ENCODE data around the gene CDYL2.

GRCh38 chr16:80804526-80805383, at the start of gene CDYL2:
- TF ChIP-seq CTCF (IDR thresholded peaks at IDR 0.05; ENCODE audit: insufficient read depth, low read depth, low read length) (no peak), EZH2 (IDR thresholded peaks at IDR 0.05; ENCODE audit: insufficient read depth, low read length) (no peak)
